Measurements from ENCODE around the gene TTC7B.
"Not testable (repeated sequence)": the region's sequence is repeated elsewhere in the genome, so short reads cannot be mapped to it uniquely, and the experiment has no call there.

Gene TTC7B

GRCh38 chr14:90815822-90816662 is at the start of gene TTC7B:
TTC7B (minus strand) TSS chr14:90816430; CDS start chr14:90816295, 135 bp downstream.
- no peaks in the 10 kb centered on the region for H3K27me3 ChIP-seq (ENCODE audit: control insufficient read depth, insufficient read depth, low read length)
- no peaks in the 10 kb centered on the region for H3K9me3 ChIP-seq (ENCODE audit: control insufficient read depth, low read length)
- H3K79me2 ChIP-seq: peaks cover 15% of the 10 kb centered on the region
- TF ChIP-seq, protein P1, sequence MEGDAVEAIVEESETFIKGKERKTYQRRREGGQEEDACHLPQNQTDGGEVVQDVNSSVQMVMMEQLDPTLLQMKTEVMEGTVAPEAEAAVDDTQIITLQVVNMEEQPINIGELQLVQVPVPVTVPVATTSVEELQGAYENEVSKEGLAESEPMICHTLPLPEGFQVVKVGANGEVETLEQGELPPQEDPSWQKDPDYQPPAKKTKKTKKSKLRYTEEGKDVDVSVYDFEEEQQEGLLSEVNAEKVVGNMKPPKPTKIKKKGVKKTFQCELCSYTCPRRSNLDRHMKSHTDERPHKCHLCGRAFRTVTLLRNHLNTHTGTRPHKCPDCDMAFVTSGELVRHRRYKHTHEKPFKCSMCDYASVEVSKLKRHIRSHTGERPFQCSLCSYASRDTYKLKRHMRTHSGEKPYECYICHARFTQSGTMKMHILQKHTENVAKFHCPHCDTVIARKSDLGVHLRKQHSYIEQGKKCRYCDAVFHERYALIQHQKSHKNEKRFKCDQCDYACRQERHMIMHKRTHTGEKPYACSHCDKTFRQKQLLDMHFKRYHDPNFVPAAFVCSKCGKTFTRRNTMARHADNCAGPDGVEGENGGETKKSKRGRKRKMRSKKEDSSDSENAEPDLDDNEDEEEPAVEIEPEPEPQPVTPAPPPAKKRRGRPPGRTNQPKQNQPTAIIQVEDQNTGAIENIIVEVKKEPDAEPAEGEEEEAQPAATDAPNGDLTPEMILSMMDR (IDR thresholded peaks at IDR 0.05): no peak
- peak within 1 kb of the TSS; percentile 75 for H3K4me3 ChIP-seq (ENCODE audit: low read depth, low read length)
- H3K9ac ChIP-seq: peak within 1 kb of the TSS; percentile 8
- H3K4me1 ChIP-seq: peaks cover 23% of the 10 kb centered on the region
- no peaks in the 10 kb centered on the region for H3K36me3 ChIP-seq (ENCODE audit: control insufficient read depth, insufficient read depth, low read length)
- H3K4me2 ChIP-seq (ENCODE audit: low read length): peak within 1 kb of the TSS; percentile 96
- no peak within 1 kb of the TSS for H3K27ac ChIP-seq
- H2AFZ ChIP-seq: peak within 1 kb of the TSS; percentile 86

- Histone ChIP-seq H3K27ac (no peak overlapping the region), H3K79me2 (no peaks in the 10 kb centered on the region), H3K4me2 (ENCODE audit: low read length) (no peak overlapping the region), H3K36me3 (ENCODE audit: control insufficient read depth, insufficient read depth, low read length) (no peaks in the 10 kb centered on the region), H3K9ac (no peak overlapping the region), H2AFZ (no peak overlapping the region), H3K27me3 (ENCODE audit: control insufficient read depth, insufficient read depth, low read length) (no peaks in the 10 kb centered on the region), H3K9me3 (ENCODE audit: control insufficient read depth, low read length) (no peaks in the 10 kb centered on the region), H3K4me1 (no peaks in the 10 kb centered on the region), H3K4me3 (ENCODE audit: low read depth, low read length) (no peak overlapping the region)
- TF ChIP-seq, protein P1 (IDR thresholded peaks at IDR 0.05): no peak
Observed at GRCh38 chr14:90864741-90865140, 48.5 kb upstream of the TTC7B start.

- Histone ChIP-seq H3K36me3 (ENCODE audit: control insufficient read depth, insufficient read depth, low read length) (no peaks in the 10 kb centered on the region), H3K4me3 (ENCODE audit: low read depth, low read length) (no peak overlapping the region), H3K27me3 (ENCODE audit: control insufficient read depth, insufficient read depth, low read length) (no peaks in the 10 kb centered on the region), H3K4me2 (ENCODE audit: low read length) (no peak overlapping the region), H3K27ac (no peak overlapping the region), H2AFZ (no peak overlapping the region), H3K9ac (no peak overlapping the region), H3K4me1 (no peaks in the 10 kb centered on the region), H3K79me2 (no peaks in the 10 kb centered on the region), H3K9me3 (ENCODE audit: control insufficient read depth, low read length) (no peaks in the 10 kb centered on the region)
- TF ChIP-seq, protein P1 (IDR thresholded peaks at IDR 0.05): no peak
Observed at GRCh38 chr14:90858511-90858910, 42.3 kb upstream of the TTC7B start.

DNA sequence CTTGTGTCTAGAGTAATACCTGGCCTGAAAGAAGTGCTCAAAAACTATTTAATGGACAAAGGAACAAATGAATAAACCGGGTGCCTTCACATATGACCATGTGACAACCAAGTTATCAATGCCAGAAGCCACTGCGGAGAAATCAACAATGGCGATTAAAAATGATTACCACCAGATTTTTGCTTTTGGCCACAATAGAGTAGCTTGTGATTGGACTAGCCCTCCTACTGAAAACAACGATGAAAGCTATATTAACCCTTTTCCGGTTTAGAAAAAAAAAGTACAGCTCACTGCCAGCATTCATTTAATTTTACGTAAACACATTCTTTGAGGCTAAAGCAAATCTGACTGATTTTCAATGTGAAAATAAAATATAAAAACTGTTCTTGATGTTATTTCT is 41.6 kb upstream of the TTC7B start:
- Histone ChIP-seq H3K27ac (no peak overlapping the region), H3K9me3 (ENCODE audit: control insufficient read depth, low read length) (no peaks in the 10 kb centered on the region), H3K79me2 (no peaks in the 10 kb centered on the region), H3K36me3 (ENCODE audit: control insufficient read depth, insufficient read depth, low read length) (no peaks in the 10 kb centered on the region), H3K4me1 (no peaks in the 10 kb centered on the region), H2AFZ (no peak overlapping the region), H3K9ac (no peak overlapping the region), H3K27me3 (ENCODE audit: control insufficient read depth, insufficient read depth, low read length) (no peaks in the 10 kb centered on the region), H3K4me2 (ENCODE audit: low read length) (no peak overlapping the region), H3K4me3 (ENCODE audit: low read depth, low read length) (no peak overlapping the region)
- TF ChIP-seq, protein P1 (IDR thresholded peaks at IDR 0.05): no peak

- H3K36me3 ChIP-seq (ENCODE audit: control insufficient read depth, insufficient read depth, low read length); H2AFZ ChIP-seq; H3K9me3 ChIP-seq (ENCODE audit: control insufficient read depth, low read length); H3K4me1 ChIP-seq; H3K27ac ChIP-seq; H3K9ac ChIP-seq; H3K4me2 ChIP-seq (ENCODE audit: low read length); H3K27me3 ChIP-seq (ENCODE audit: control insufficient read depth, insufficient read depth, low read length); H3K79me2 ChIP-seq; H3K4me3 ChIP-seq (ENCODE audit: low read depth, low read length): not testable (repeated sequence)
Observed at GRCh38 chr14:90856115-90856514, 39.9 kb upstream of the TTC7B start.

Measured in parathyroid adenoma (tissue), 2 donors.